Right renal pelvis (tissue), 4 donors: Measurements from ENCODE around the gene NNT. TPM values are rescaled to one million over a fixed set of nuclear protein-coding genes. Genes with fewer than 3 reads are reported as not detected.
"Not testable (repeated sequence)": the region's sequence is repeated elsewhere in the genome, so short reads cannot be mapped to it uniquely, and the experiment has no call there.

Source experiments
- DNase-seq, 4 donors: peaks; one replicate each; pipeline ENCODE4 v3.0.0-alpha.2; 2013; ENCODE audit warnings: low read depth in 4 of 4, low spot score in 3 of 4, missing footprints in 1 of 4
- polyA plus RNA-seq, 4 donors: library from polyadenylated mRNA; unstranded; fragments of 120-200 nt; gene quantifications; one replicate each; pipeline ENCODE4 v1.2.1, GENCODE V29; 2013; ENCODE audit not compliant: insufficient read length in 4 of 4

Gene NNT
- 100 to 1,000 TPM in 3 of 4 donors, 10 to 100 TPM in 1; 99.0 to 130 (median 122) TPM for polyA plus RNA-seq

DNA sequence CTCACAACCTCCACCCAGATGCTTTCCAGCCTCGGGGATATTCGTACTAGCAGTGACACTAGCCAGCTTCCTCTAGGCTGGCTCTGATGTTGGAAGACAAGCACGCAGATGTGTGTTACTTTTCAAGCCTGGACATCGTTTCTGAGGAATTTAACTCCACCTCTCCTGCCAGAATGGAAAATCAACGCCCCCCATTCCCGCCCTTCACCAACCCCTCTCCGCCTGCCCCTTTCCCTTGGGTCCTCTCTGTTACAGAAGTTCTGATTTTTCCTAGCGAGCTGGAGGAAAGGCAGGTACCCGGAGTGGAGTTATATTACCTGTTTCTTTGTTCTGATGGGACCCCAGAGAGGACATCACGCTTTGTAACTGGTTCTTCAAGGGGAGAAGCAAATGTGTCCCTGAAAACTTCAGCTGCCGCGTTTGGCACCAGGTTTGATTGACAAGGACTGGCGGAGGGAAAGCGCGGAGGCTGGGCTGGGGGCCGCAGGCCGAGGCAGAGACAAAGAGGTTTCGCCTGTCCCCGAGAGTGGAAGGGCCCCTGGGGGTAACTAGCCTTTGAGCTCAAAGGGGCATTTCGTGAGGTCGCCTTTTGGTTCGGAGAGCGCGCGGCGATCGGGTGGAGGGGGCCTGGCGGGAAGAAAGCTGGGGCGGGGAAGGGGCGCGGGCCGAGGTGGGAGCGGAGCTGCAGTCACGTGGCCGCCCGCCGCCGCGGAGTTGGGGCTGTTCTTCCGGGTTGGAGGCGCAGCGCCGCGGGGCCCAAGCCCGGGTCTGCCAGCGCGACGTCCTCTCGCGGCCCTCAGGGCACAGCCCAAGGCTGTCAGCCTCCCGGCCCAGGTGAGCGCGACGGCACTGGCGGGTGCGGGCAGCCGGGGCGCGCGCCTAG is at the start of gene NNT:
TSS of gene NNT (plus strand) at position 720 of the 883 bp plus-strand sequence. CDS start 6,016 bp downstream, outside the sequence.
- DNase-seq = peak; percentile 32 to 63 (median 50)

DNA sequence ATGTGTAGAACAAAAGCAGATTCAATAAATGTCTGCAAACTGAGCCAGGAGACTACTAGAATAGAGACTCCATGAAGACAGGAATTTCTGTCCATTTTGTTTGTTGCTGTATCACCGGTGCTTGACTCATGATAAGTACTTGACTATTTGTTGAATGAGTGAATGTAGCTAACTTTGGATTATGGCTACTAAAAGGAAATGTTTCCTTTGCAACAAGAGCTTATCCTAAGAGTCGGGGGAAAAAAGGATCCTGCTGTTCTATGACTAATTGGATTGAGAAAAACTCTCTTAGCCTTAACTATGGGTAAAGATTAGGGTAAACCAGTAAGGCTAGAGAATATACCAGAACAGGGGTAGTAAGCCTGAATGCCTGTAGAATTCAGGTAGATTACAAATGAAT is 49.6 kb upstream of the NNT start:
- no peak for DNase-seq

DNA sequence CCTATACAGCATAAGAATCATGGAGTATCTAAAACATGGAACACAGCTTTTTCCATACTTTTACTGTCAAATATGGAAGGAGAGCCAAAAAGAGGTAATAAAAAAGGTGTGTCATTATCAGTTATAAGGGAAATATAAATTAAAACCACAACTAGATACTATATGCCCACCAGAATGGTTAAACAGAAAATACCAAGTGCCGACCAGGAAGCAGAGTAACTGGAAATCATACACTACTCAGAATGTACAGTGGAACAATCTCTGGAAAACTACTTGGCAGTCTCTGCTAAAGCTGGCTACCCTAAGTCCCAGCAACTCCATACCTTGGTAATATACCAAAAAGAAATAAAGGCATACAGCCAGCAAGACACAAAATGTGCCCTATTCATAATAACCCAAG is 48.5 kb upstream of the NNT start:
- DNase-seq = no peak

DNA sequence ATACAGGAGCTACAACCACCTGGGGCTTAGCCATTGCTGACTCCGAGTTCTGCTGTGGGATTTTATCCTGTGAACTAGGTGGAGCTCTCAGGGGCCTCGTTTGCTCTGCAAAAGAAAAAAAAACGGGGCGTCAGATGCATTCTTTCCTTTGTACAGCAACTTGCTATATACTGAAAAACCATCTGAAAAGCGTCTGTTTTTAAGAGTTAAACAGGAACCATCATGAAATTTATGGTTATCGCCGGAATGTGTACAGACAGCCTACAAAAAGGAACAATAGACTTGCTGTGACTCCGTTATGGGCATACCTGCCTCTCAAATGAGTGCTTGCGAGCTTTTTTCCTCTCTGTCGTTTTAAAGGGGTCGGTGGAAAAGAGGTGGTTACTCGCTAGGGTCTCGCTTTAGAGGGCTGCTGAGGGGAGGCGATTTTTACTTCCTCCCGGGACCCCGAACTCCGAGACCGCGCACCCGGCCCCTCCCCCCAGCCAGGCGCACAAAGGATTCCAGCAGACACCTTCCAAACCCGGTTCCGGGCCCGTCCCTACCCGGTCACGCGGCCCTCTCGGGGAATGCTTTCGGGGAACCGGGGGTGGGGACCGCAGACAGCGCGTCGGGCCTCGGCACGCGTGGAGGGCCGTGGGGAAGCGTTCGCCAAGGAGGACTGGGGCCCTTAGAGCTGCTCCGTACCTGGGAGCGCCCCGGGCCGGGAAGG is 46.9 kb upstream of the NNT start:
- peak; percentile 31 to 61 (median 50) for DNase-seq

DNA sequence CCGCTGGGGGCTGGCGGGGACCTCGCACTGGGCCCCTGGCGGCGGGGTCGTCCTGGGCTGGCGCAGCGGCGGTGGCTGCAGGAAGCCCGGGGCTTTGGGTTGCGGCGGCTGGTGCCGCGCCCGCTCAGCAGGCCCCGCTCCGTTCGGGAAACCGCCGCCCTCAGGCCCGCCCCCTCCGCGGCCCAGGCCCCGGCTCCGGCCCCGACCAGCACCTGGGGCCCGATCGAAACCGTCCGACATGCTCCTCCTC is 46.4 kb upstream of the NNT start:
- DNase-seq = not testable (repeated sequence)

DNA sequence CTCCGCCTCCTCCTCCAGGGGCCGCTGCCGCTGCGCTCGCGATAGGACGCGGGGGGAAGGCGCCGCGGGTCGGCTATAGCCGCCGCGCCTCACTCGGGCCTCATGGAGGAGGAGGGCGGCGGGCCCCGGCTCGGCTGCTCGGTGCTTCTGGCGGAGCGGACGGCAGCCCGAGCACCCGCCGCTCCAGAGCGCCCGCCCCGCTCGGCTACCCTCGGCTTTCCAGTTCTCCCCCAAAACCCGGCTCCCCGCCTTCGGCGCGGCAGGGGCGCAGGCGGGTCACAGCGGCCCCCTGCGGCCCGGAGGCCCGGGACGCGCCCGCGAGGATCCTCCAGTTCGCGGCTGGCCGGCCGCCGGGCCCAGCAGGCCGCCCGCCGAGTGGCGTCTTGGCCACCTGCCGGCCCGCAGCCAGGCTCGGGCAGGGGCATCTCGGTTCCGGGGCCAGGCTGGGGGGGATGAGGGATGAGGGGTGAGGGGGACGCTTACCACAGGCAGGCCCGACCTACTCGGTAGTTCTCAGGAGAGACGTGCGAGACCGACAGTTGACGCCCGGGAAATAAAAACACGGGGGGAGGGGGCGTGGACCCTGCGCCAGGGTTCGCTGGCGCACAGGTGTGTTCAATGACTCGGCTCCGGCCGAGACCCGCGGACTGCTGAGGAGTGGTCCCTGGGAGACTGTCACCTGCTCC is 46.0 kb upstream of the NNT start, which contains the start of gene PAIP1:
TSS of gene PAIP1 (minus strand) at position 221 of the 686 bp plus-strand sequence. CDS start 231 bp downstream, outside the sequence.
- DNase-seq = peak; percentile 57 to 77 (median 72)

DNA sequence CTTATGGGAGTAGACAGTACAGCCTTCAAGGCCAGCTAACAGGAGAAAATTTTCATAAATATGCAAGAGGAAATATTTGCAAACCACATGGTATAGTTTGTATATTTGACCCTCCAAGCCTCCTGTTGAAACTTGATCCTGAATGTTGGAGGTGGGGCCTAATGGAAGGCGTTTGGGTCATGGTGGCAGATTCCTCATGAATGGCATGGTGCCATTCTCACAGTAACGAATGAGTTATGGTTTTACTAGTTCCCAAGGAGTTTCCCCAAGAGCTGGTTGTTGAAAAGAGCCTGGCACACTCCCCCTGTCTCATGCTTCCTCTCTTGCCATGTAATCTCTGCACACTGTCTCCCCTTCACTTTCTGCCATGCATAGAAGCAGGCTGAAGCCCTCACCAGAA is 42.9 kb upstream of the NNT start:
- no peak for DNase-seq

DNA sequence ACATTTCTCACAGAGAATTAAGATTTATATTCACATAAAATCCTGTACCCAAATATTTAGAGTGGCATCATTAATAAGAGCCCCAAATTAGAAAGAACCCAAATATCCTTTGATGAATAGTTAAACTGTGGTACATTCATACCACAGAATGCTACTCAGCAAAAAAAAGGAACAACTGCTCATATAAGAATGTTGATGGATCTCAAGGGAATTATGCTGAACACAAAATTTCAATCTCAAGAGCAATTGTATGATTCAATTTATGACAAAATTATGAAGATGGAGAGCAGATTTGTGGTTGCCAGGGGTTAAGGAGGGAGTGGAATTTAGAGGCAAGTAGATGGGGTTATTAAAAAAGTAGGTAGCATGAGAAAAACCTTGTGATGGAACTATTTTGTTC is 41.6 kb upstream of the NNT start:
- no peak for DNase-seq

DNA sequence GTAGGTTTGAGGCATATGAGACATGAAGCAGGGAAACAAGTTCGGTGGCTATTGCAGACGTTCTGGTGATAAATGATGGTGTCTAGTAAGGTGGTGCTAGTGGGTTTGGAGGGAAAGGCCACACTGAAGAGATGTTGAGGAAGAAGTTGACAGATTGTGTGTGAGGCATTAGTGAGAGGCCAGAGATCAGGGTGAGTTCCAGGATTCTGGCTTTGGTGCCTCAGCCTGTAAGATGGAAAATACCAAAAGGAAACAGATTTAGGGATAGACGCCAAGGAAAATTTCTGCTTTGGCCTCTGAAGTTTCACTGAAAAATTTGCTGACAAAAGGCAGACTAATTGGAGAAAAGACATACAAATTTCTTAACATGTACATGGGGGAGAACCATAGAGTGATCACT is 39.7 kb upstream of the NNT start:
- DNase-seq = peak in 1 of 4 donors; percentile 3

DNA sequence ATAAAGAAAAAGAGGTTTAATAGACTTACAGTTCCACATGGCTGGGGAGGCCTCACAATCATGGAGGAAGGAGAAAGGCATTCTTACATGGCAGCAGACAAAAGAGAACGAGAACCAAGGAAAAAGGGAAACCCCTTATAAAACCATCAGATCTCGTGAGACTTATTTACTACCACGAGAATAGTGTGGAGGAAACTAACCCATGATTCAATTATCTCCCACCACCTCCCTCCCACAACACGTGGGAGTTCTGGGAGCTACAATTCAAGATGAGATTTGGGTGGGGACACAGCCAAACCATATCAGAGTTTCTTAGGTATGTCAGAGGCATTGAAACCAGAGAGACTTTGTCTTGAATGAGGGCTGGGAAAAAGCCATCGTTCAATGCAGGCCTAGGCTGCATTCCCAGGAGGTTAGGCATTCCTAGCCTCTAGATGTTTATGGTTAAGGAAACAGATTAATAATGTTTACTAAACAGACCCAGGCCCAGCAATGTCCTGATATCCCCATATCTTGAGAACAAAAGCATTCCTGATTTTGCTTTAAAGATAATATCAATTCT is 38.6 kb upstream of the NNT start:
- no peak for DNase-seq

DNA sequence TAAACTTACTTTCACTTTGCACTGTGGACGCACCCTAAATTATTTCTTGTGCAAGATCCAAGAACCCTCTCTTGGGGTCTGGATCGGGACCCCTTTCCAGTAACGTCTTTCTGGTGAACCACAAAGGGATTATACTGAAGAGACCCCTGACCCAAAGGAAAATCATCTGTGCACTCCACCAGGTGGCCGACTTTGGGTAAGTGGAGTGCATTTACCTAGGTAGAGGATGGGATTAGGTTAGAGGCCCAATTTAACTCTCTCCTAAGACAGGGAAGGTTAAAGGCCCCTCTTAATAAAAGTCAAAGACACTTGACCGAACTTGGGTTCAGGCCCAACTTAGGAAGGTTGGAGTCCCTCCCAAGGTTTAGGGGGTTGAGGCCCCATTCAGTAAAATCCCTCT is 37.9 kb upstream of the NNT start:
- no peak for DNase-seq

DNA sequence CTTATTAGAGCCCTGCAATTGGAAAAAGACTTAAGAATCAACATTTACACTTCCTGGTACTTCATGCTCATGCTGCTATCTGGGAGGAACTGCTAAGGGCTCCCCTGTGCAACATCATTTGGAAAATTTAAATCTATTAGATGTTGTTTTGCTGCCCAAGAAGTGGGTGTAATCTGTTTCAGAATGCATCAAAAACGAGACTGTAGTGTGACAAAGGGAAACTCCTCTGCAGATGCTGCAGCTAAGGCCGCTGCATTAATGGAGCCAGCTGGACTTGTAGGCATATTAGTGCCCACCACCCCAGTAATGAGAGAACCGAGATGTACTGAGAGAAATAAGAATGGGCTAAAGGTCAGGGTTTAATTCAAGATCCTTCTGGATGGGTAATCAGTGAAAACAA is 35.0 kb upstream of the NNT start:
- no peak for DNase-seq

DNA sequence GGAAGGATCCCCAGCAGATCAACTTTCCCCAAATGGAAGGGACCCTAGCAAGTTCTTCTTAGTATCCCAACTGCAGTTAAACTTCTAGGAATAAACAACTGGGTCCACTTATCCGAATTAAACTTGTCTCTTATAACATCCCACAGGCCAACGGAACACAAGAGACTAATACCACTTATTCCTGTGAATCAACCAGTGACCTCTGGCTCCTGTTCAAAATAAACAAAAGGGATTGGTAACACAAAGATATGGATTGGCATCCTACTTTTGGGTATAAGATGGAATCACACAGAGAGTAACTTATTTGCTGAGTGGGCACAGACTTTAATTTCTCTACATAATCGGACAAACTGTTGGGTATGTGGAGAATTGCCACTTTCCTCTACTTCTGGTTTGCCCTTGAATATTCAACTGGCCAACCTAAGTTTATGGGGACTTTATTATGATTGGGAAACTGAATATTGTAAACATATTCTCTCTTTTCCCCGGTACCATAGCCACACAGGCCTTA is 33.7 kb upstream of the NNT start:
- no peak for DNase-seq

DNA sequence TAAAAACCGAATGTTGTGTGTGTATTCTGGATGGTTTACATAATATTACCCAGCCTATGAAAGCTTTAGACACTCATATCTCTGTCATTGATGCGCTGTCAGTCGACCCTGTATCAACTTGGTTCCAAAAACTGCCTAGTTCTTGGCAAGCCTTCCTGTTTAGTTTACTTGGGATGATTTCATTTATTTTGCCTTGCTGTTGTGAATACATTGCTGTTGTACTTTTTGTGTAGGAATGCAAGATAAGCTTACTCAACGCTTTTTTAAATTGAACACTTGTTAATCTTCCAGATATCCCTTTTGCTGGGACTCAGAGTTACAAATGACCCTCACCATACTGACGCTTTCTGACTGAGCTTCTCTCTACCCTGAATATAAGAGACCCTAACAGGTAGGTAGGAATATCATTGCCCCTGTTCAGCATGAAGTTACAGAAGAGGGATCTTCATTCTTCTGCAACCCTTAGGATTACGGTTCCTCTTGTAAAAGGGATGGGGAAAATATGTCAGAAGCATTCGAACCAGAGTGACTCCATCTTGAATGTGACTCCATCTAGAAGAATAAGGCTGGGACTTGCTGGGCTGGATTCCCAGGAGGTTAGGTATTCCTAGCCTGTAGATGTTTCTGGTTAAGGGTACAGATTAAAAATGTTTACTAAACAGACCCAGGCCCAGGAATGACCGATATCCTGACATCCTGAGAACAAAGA is 32.4 kb upstream of the NNT start:
- DNase-seq = no peak

DNA sequence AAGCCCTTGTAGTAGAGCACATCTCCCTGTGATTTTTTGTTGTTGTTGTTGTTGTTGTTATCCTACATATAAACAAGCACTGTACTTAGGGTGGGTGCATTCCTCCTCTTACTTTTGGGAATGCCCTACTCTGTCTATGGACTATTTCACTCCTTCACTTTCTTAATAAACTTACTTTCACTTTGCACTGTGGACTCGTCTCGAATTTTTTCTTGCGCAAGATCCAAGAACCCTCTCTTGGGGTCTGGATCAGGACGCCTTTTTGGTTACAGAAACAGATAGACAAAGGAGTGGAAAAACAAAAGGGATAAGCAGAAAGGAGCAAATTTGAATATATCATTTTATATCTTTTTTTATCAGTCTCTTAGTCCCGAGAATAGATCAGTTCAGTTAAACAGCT is 31.7 kb upstream of the NNT start:
- DNase-seq = no peak

DNA sequence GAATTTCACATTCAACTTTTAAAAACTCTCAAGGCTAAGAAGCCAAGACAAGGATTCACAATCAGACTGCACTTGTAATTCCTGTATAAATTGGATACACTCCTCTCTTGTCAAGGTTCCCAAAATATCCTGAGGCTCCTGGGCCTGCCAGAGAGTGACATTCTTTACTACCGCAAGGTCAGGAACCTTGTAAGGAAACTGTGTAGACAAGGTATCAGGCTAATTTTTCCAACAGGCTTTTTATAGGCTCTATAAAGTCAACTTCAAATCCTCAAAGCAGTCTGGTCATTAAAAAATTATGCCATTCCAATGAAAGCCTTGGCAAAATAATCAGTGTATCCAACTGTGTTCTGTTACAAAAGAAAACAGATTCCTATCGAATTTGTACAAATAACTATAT is 30.6 kb upstream of the NNT start:
- no peak for DNase-seq

DNA sequence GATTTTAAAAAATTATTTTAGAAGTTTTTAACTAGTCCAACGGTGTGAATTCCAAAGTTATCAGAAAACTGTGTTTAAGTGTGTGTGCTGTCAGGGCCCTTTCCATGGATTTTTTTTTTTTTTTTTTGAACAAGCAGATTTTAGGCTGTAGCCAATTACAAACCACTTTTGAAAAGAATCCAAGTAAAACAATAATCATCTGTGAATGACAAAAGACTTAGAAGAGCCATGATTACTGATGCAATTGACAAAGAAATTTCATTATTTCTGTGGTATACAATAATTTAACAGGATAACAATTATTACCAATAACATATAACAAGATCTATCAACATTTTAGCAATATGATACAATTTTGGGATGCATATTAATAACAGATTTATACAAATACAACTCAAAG is 29.9 kb upstream of the NNT start:
- DNase-seq = no peak

DNA sequence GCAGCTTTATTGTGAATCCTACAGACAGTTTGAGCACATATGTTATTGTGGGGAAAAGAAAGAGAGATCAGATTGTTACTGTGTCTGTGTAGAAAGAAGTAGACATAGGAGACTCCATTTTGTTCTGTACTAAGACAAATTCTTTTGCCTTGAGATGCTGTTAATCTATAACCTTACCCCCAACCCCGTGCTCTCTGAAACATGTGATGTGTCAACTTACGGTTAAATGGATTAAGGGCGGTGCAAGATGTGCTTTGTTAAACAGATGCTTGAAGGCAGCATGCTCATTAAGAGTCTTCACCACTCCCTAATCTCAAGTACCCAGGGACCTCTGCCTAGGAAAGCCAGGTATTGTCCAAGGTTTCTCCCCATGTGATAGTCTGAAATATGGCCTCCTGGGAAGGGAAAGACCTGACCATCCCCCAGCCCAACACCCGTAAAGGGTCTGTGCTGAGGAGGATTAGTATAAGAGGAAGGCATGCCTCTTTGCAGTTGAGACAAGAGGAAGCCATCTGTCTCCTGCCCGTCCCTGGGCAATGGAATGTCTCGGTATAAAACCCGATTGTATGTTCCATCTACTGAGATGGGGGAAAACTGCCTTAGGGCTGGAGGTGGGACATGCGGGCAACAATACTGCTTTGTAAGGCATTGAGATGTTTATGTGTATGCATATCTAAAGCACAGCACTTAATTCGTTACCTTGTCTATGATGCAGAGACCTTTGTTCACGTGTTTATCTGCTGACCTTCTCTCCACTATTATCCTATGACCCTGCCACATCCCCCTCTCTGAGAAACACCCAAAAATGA is 22.4 kb upstream of the NNT start:
- DNase-seq = not testable (repeated sequence)

DNA sequence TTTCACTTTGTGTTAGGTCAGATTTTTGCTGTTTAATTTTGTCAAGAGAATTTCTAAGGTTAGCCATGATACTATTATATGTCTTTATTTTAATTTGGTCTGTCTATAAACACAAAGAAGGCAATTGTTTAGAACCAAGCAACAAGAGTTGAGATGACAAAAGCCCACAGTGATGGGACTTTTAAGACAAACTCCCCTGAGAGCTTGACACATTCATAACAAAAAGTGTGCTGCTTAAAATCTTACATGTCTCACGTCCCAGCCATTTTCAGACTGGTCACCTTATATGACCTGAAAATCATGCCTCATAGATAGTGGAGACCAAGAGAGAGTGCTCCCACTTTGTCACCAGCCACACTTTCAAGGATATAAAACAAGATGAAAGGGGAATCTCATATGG is 21.6 kb upstream of the NNT start:
- no peak for DNase-seq
